Fibroblast of lung (primary cell): ENCODE results near the gene SPOCK1. TPM values are rescaled to one million over a fixed set of nuclear protein-coding genes. Genes with fewer than 3 reads are reported as not detected.

Source experiments
- DNase-seq, 2 donors: peaks; one replicate each; pipeline versions ENCODE4 v3.0.0 to v3.0.0-alpha.2; 2010; ENCODE audit warnings: low read depth in 2 of 2
- H2AFZ ChIP-seq: 2 replicates; pipeline ENCODE4 v1.5.1; 2012; ENCODE audit warnings: low read length, control low read depth, inconsistent platforms
- H3K27ac ChIP-seq: 2 replicates; pipeline ENCODE4 v1.5.1; 2011; ENCODE audit warnings: low read length, control low read depth; ENCODE audit not compliant: insufficient read depth
- H3K27me3 ChIP-seq: 2 replicates; pipeline ENCODE4 v1.5.1; 2011; ENCODE audit warnings: mild to moderate bottlenecking, low read length; ENCODE audit not compliant: control insufficient read depth, insufficient read depth
- H3K36me3 ChIP-seq: 2 replicates; pipeline ENCODE4 v1.5.1; 2011; ENCODE audit warnings: low read length; ENCODE audit not compliant: control insufficient read depth, insufficient read depth
- H3K4me1 ChIP-seq: 2 replicates; pipeline ENCODE4 v1.5.1; 2011; ENCODE audit warnings: low read length; ENCODE audit not compliant: control insufficient read depth, insufficient read depth; ENCODE audit errors: extremely low read depth
- H3K4me2 ChIP-seq: 2 replicates; pipeline ENCODE4 v1.5.1; 2011; ENCODE audit warnings: low read length, control low read depth; ENCODE audit not compliant: insufficient read depth; ENCODE audit errors: extremely low read depth
- H3K4me3 ChIP-seq, 4 experiments: fragments of 200-600 bp in 1 of 4; sonication (generic) in 1 of 4; replicated peaks in 1 of 4; 2 replicates each; pipeline ENCODE4 v1.5.1; 2011 to 2016; ENCODE audit warnings: low read length in 4 of 4, low read depth in 3 of 4, mild to moderate bottlenecking in 3 of 4, control low read depth in 2 of 4, inconsistent platforms in 1 of 4, mixed read lengths in 1 of 4; ENCODE audit not compliant: insufficient read depth in 1 of 4; ENCODE audit errors: control extremely low read depth in 1 of 4
- H3K79me2 ChIP-seq: 2 replicates; pipeline ENCODE4 v1.5.1; 2012; ENCODE audit warnings: mild to moderate bottlenecking, low read length, inconsistent platforms; ENCODE audit not compliant: control insufficient read depth, insufficient read depth
- H3K9ac ChIP-seq: 2 replicates; pipeline ENCODE4 v1.5.1; 2011; ENCODE audit warnings: mild to moderate bottlenecking, low read length, control low read depth; ENCODE audit not compliant: insufficient read depth
- H3K9me3 ChIP-seq: 2 replicates; pipeline ENCODE4 v1.5.1; 2012; ENCODE audit warnings: low read depth, low read length; ENCODE audit not compliant: control insufficient read depth, insufficient read depth
- H4K20me1 ChIP-seq: 2 replicates; pipeline ENCODE4 v1.5.1; 2011; ENCODE audit warnings: low read length; ENCODE audit not compliant: control insufficient read depth, insufficient read depth; ENCODE audit errors: extremely low read depth
- EZH2 ChIP-seq: IDR thresholded peaks from 2 replicates; pipeline ENCODE4 v1.5.1; 2012; ENCODE audit warnings: low read length, control low read depth, mild to moderate bottlenecking; ENCODE audit errors: missing control alignments
- polyA plus RNA-seq, 2 donors: library from polyadenylated mRNA; depleted of rRNA in 1 of 2; stranded (reverse) in 1 of 2; unstranded in 1 of 2; fragments of >200 nt; gene quantifications; 2 replicates each; pipeline ENCODE4 v1.2.1, GENCODE V29; 2011 to 2012; ENCODE audit warnings: missing spikeins in 1 of 2
- total RNA-seq: library from RNA; depleted of rRNA; stranded (reverse); fragments of >200 nt; gene quantifications from 2 replicates; pipeline ENCODE4 v1.2.1, GENCODE V29; 2014
- TF ChIP-seq, protein P1 (sequence below), 2 donors: IDR thresholded peaks in 1 of 2; conservative IDR thresholded peaks in 1 of 2; 1 replicate in 1 of 2; 2 replicates in 1 of 2; pipeline ENCODE4 v1.5.1; 2011 to 2012; ENCODE audit warnings: low read length in 2 of 2, control low read depth in 1 of 2, inconsistent platforms in 1 of 2, low read depth in 1 of 2, mild to moderate bottlenecking in 1 of 2

The SPOCK1 gene
- total and polyA plus RNA-seq, 2 donors (not counting 1 experiment from before 2014, with no cell fraction given) = 11.1 to 34.9 TPM

- TF ChIP-seq EZH2 = no peak
- TF ChIP-seq, protein P1, sequence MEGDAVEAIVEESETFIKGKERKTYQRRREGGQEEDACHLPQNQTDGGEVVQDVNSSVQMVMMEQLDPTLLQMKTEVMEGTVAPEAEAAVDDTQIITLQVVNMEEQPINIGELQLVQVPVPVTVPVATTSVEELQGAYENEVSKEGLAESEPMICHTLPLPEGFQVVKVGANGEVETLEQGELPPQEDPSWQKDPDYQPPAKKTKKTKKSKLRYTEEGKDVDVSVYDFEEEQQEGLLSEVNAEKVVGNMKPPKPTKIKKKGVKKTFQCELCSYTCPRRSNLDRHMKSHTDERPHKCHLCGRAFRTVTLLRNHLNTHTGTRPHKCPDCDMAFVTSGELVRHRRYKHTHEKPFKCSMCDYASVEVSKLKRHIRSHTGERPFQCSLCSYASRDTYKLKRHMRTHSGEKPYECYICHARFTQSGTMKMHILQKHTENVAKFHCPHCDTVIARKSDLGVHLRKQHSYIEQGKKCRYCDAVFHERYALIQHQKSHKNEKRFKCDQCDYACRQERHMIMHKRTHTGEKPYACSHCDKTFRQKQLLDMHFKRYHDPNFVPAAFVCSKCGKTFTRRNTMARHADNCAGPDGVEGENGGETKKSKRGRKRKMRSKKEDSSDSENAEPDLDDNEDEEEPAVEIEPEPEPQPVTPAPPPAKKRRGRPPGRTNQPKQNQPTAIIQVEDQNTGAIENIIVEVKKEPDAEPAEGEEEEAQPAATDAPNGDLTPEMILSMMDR (conservative IDR thresholded peaks at IDR 0.05 in 1 of 2, IDR thresholded peaks at IDR 0.05 in 1 of 2; ENCODE audit: low read depth in 1 of 2, low read length in 2 of 2) = no peak
- Histone ChIP-seq H2AFZ (no peak overlapping the region), H3K27ac (no peak overlapping the region), H3K36me3 (no peaks in the 10 kb centered on the region), H3K27me3 (no peaks in the 10 kb centered on the region), H3K4me3 (no peak overlapping the region), H3K4me2 (no peak overlapping the region), H3K79me2 (no peaks in the 10 kb centered on the region), H3K4me1 (no peaks in the 10 kb centered on the region), H3K9me3 (no peaks in the 10 kb centered on the region), H3K9ac (no peak overlapping the region), H4K20me1 (no peaks in the 10 kb centered on the region)
- no peak for DNase-seq
These were observed 148.3 kb downstream of the SPOCK1 start for GRCh38 chr5:137350791-137351190.

- Histone ChIP-seq H3K27me3 (no peaks in the 10 kb centered on the region), H2AFZ (no peak overlapping the region), H4K20me1 (no peaks in the 10 kb centered on the region), H3K4me1 (no peaks in the 10 kb centered on the region), H3K4me3 (no peak overlapping the region), H3K9ac (no peak overlapping the region), H3K9me3 (no peaks in the 10 kb centered on the region), H3K4me2 (no peak overlapping the region), H3K79me2 (no peaks in the 10 kb centered on the region), H3K36me3 (no peaks in the 10 kb centered on the region), H3K27ac (no peak overlapping the region)
- TF ChIP-seq EZH2 = no peak
- TF ChIP-seq, protein P1 (conservative IDR thresholded peaks at IDR 0.05 in 1 of 2, IDR thresholded peaks at IDR 0.05 in 1 of 2; ENCODE audit: low read depth in 1 of 2, low read length in 2 of 2) = no peak
- no peak for DNase-seq
These were observed 150.4 kb downstream of the SPOCK1 start for GRCh38 chr5:137348759-137349158.

- no peak overlapping the region for H2AFZ ChIP-seq
- no peak overlapping the region for H3K4me2 ChIP-seq
- no peak for DNase-seq
- no peaks in the 10 kb centered on the region for H3K9me3 ChIP-seq
- H3K4me3 ChIP-seq = no peak overlapping the region
- no peaks in the 10 kb centered on the region for H3K36me3 ChIP-seq
- H3K4me1 ChIP-seq = no peaks in the 10 kb centered on the region
- no peaks in the 10 kb centered on the region for H3K79me2 ChIP-seq
- no peak for TF ChIP-seq EZH2
- TF ChIP-seq, protein P1 (conservative IDR thresholded peaks at IDR 0.05 in 1 of 2, IDR thresholded peaks at IDR 0.05 in 1 of 2; ENCODE audit: low read depth in 1 of 2, low read length in 2 of 2) = no peak
- H4K20me1 ChIP-seq = no peaks in the 10 kb centered on the region
- no peak overlapping the region for H3K27ac ChIP-seq
- no peaks in the 10 kb centered on the region for H3K27me3 ChIP-seq
- no peak overlapping the region for H3K9ac ChIP-seq
These were observed 151.3 kb downstream of the SPOCK1 start for GRCh38 chr5:137347865-137348264.
